GM23338 (cell line): ENCODE results near the gene GAL3ST1. TPM values are rescaled to one million over a fixed set of nuclear protein-coding genes. Genes with fewer than 3 reads are reported as not detected.

Experiments
- ATAC-seq: fragments of 200-7000 bp; cut with Tn5 transposase; 3 replicates; pipeline ENCODE4 v1.9.1; 2020
- DNase-seq: peaks from one replicate; pipeline ENCODE4 v3.0.0-alpha.2; 2015; ENCODE audit warnings: low spot score
- H2AFZ ChIP-seq: fragments of 200-600 bp; sonication (generic); 2 replicates; pipeline ENCODE4 v1.8.0; 2016; ENCODE audit warnings: antibody characterized with exemption, mild to moderate bottlenecking, moderate library complexity
- H3F3A ChIP-seq: fragments of 200-600 bp; sonication (generic); replicated peaks from 2 replicates; pipeline ENCODE4 v1.8.0; 2017; ENCODE audit warnings: antibody characterized with exemption, mixed run types, low read depth
- H3K27ac ChIP-seq: fragments of 200-600 bp; sonication (generic); 2 replicates; pipeline ENCODE4 v1.6.1; 2016; ENCODE audit warnings: low read depth
- H3K27me3 ChIP-seq: fragments of 200-600 bp; sonication (generic); 2 replicates; pipeline ENCODE4 v1.8.0; 2016; ENCODE audit warnings: mild to moderate bottlenecking, mixed run types, moderate library complexity; ENCODE audit not compliant: insufficient read depth
- H3K36me3 ChIP-seq: fragments of 200-600 bp; sonication (generic); 2 replicates; pipeline ENCODE4 v1.8.0; 2016; ENCODE audit warnings: mild to moderate bottlenecking; ENCODE audit not compliant: insufficient read depth
- H3K4me1 ChIP-seq: fragments of 200-600 bp; sonication (generic); 2 replicates; pipeline ENCODE4 v1.8.0; 2016; ENCODE audit warnings: mild to moderate bottlenecking, moderate library complexity; ENCODE audit not compliant: insufficient read depth
- H3K4me2 ChIP-seq: fragments of 200-600 bp; sonication (generic); 2 replicates; pipeline ENCODE4 v1.7.1; 2017; ENCODE audit warnings: mixed run types
- H3K4me3 ChIP-seq: fragments of 200-600 bp; sonication (generic); 2 replicates; pipeline ENCODE4 v1.6.1; 2016; ENCODE audit warnings: mixed run types
- H3K79me2 ChIP-seq: fragments of 200-600 bp; sonication (generic); replicated peaks from 2 replicates; pipeline ENCODE4 v1.8.0; 2017; ENCODE audit warnings: mild to moderate bottlenecking; ENCODE audit not compliant: insufficient read depth
- H3K9me2 ChIP-seq: fragments of 200-600 bp; sonication (generic); 2 replicates; pipeline ENCODE4 v1.8.0; 2017; ENCODE audit not compliant: insufficient read depth
- H4K20me1 ChIP-seq: fragments of 200-600 bp; sonication (generic); replicated peaks from 2 replicates; pipeline ENCODE4 v1.8.0; 2017; ENCODE audit warnings: mild to moderate bottlenecking; ENCODE audit not compliant: insufficient read depth
- H3K27ac Mint-ChIP-seq: 2 replicates; pipeline ENCODE4 v1.8.0; 2020; ENCODE audit warnings: inconsistent platforms, mild to moderate bottlenecking, moderate library complexity, mixed read lengths
- H3K27me3 Mint-ChIP-seq: 3 replicates; pipeline ENCODE4 v1.8.0; 2022; ENCODE audit warnings: low read depth, mild to moderate bottlenecking, moderate library complexity, mixed read lengths, inconsistent platforms; ENCODE audit not compliant: insufficient read depth, poor library complexity
- H3K36me3 Mint-ChIP-seq: 3 replicates; pipeline ENCODE4 v1.8.0; 2021; ENCODE audit warnings: low read depth, mild to moderate bottlenecking, inconsistent platforms, moderate library complexity, mixed read lengths
- H3K4me1 Mint-ChIP-seq: 3 replicates; pipeline ENCODE4 v1.8.0; 2020; ENCODE audit warnings: mild to moderate bottlenecking, inconsistent platforms, mixed read lengths
- H3K4me3 Mint-ChIP-seq: 3 replicates; pipeline ENCODE4 v1.8.0; 2021; ENCODE audit warnings: moderate library complexity, mild to moderate bottlenecking, inconsistent platforms, mixed read lengths
- H3K9me3 Mint-ChIP-seq: 3 replicates; pipeline ENCODE4 v1.8.0; 2020; ENCODE audit warnings: moderate library complexity, mild to moderate bottlenecking, inconsistent platforms, mixed read lengths
- CREB1 ChIP-seq: fragments of 250-450 bp; sonication (Bioruptor Pico); IDR thresholded peaks from 2 replicates; pipeline ENCODE4 v1.5.0; 2020; ENCODE audit warnings: low read depth, mild to moderate bottlenecking, moderate library complexity
- CTCF ChIP-seq, 2 experiments: fragments of 200-600 bp in 1 of 2; sonication (generic) in 1 of 2; conservative IDR thresholded peaks; 2 replicates each; pipeline versions ENCODE4 v1.5.1 to v1.6.1; 2016 to 2017; ENCODE audit warnings: antibody characterized with exemption in 2 of 2, low read depth in 2 of 2, mild to moderate bottlenecking in 2 of 2, moderate library complexity in 1 of 2
- ETS1 ChIP-seq: IDR thresholded peaks from 2 replicates; pipeline ENCODE4 v1.6.1; 2016; ENCODE audit warnings: antibody characterized with exemption
- EZH2 ChIP-seq: fragments of 200-600 bp; sonication (generic); IDR thresholded peaks from one replicate; pipeline ENCODE4 v1.8.0; 2017; ENCODE audit warnings: antibody characterized with exemption, mild to moderate bottlenecking, low read depth; ENCODE audit not compliant: unreplicated experiment
- EZH2phosphoT487 ChIP-seq: fragments of 200-600 bp; sonication (generic); IDR thresholded peaks from one replicate; pipeline ENCODE4 v1.8.1; 2018; ENCODE audit warnings: antibody characterized with exemption; ENCODE audit not compliant: unreplicated experiment
- JUNB ChIP-seq: IDR thresholded peaks from one replicate; pipeline ENCODE4 v1.6.1; 2016; ENCODE audit warnings: antibody characterized with exemption; ENCODE audit not compliant: unreplicated experiment
- NANOG ChIP-seq: IDR thresholded peaks from 2 replicates; pipeline ENCODE4 v1.6.1; 2016; ENCODE audit warnings: antibody characterized with exemption, borderline replicate concordance
- POLR2AphosphoS5 ChIP-seq: IDR thresholded peaks from 2 replicates; pipeline ENCODE4 v1.6.1; 2016; ENCODE audit warnings: antibody characterized with exemption, low read depth
- REST ChIP-seq: IDR thresholded peaks from one replicate; pipeline ENCODE4 v1.6.1; 2018; ENCODE audit warnings: antibody characterized with exemption; ENCODE audit not compliant: unreplicated experiment
- STAT1 ChIP-seq: IDR thresholded peaks from one replicate; pipeline ENCODE4 v1.6.1; 2016; ENCODE audit warnings: antibody characterized with exemption; ENCODE audit not compliant: unreplicated experiment
- ZNF114 ChIP-seq: fragments of 250-450 bp; sonication (Bioruptor Pico); IDR thresholded peaks from 2 replicates; pipeline ENCODE4 v1.5.0; 2020; ENCODE audit warnings: mild to moderate bottlenecking, moderate library complexity
- ZNF331 ChIP-seq: fragments of 250-450 bp; sonication (Bioruptor Pico); IDR thresholded peaks from 2 replicates; pipeline ENCODE4 v1.5.0; 2020; ENCODE audit warnings: low read depth, mild to moderate bottlenecking, moderate library complexity
- ZNF462 ChIP-seq: fragments of 250-450 bp; sonication (Bioruptor Pico); IDR thresholded peaks from 2 replicates; pipeline ENCODE4 v1.5.0; 2020; ENCODE audit warnings: mild to moderate bottlenecking, moderate library complexity
- polyA plus RNA-seq: library from polyadenylated mRNA; unstranded; fragments of >200 nt; fragmentation: Nextera tagmentation; extraction: Ambion mirVana; gene quantifications from 2 replicates; pipeline ENCODE4 v1.2.1, GENCODE V29; 2016
- total RNA-seq: library from RNA; depleted of rRNA; stranded (reverse); fragments of >200 nt; shearing (Covaris generic); gene quantifications from 2 replicates; pipeline ENCODE4 v1.2.3, GENCODE V29; 2014

Gene GAL3ST1
- total and polyA plus RNA-seq, 2 experiments from 2014 or later = 8.2 to 13.3 TPM

GRCh38 chr22:30614268-30614667 lies 39.8 kb upstream of the GAL3ST1 start:
- peaks cover 3% of the 10 kb centered on the region for H3K27me3 Mint-ChIP-seq
- Histone ChIP-seq H3K4me2 (no peak overlapping the region), H4K20me1 (0 out of 2 replicates have a peak, but pooled peaks cover 6% of the 10 kb centered on the region), H3K4me1 (0 out of 2 replicates have a peak, but pooled peaks cover 2% of the 10 kb centered on the region), H3F3A (no peaks in the 10 kb centered on the region), H3K36me3 (peaks cover 8% of the 10 kb centered on the region), H3K79me2 (no peaks in the 10 kb centered on the region), H2AFZ (no peak overlapping the region), H3K27ac (no peak overlapping the region), H3K9me2 (no peaks in the 10 kb centered on the region), H3K4me3 (no peak overlapping the region), H3K27me3 (no peaks in the 10 kb centered on the region)
- peaks cover 74% of the 10 kb centered on the region for H3K36me3 Mint-ChIP-seq
- ATAC-seq (no peak), DNase-seq (no peak)
- H3K27ac Mint-ChIP-seq = no peak overlapping the region
- H3K4me3 Mint-ChIP-seq = no peak overlapping the region
- no peaks in the 10 kb centered on the region for H3K9me3 Mint-ChIP-seq
- TF ChIP-seq REST (no peak), ZNF331 (CRISPR knock-in tag) (no peak), CREB1 (CRISPR knock-in tag) (no peak), CTCF (conservative IDR thresholded peaks at IDR 0.05; ENCODE audit: low read depth in 2 of 2) (no peak), NANOG (no peak), POLR2AphosphoS5 (no peak), ZNF114 (CRISPR knock-in tag) (no peak), JUNB (no peak), STAT1 (no peak), ETS1 (no peak), EZH2phosphoT487 (no peak), EZH2 (no peak), ZNF462 (no peak)
- peaks cover 3% of the 10 kb centered on the region for H3K4me1 Mint-ChIP-seq
